ENCODE data around the gene CYP20A1.

DNA sequence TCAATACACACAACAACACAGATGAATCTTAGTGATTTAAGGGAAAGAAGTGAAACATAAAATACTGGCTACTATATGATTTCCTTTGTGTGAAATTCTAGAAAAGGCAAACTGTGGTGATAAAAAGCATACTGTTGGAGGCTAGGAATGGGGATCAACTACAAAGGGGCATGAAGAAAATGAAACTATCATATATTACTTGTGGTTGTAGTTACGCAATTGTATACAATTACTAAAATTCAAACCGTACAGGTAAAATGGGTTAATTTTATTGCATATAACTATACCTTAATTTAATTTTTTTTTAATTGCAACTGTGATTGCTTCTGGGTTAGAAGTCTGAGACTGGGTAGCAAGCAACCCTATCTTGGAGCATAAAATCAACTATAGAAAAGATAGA, 47.7 kb downstream of the CYP20A1 start:
- TF ChIP-seq, protein P1, sequence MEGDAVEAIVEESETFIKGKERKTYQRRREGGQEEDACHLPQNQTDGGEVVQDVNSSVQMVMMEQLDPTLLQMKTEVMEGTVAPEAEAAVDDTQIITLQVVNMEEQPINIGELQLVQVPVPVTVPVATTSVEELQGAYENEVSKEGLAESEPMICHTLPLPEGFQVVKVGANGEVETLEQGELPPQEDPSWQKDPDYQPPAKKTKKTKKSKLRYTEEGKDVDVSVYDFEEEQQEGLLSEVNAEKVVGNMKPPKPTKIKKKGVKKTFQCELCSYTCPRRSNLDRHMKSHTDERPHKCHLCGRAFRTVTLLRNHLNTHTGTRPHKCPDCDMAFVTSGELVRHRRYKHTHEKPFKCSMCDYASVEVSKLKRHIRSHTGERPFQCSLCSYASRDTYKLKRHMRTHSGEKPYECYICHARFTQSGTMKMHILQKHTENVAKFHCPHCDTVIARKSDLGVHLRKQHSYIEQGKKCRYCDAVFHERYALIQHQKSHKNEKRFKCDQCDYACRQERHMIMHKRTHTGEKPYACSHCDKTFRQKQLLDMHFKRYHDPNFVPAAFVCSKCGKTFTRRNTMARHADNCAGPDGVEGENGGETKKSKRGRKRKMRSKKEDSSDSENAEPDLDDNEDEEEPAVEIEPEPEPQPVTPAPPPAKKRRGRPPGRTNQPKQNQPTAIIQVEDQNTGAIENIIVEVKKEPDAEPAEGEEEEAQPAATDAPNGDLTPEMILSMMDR (conservative IDR thresholded peaks at IDR 0.05; ENCODE audit: low read length), result no peak
- TF ChIP-seq EZH2phosphoT487 (IDR thresholded peaks at IDR 0.05; ENCODE audit: borderline replicate concordance), result no peak

All from Loucy (cell line).